Endothelial cell of umbilical vein (primary cell): ENCODE results near the gene NABP1. TPM values are rescaled to one million over a fixed set of nuclear protein-coding genes. Genes with fewer than 3 reads are reported as not detected.

ENCODE experiments used
- BruUV-seq: library from RNA; stranded (reverse); fragments of 400-500 nt; replicated peaks from 2 replicates; lab custom pipeline; 2021; lab: Mats Ljungman, UMichigan
- CTCF ChIA-PET: fragments of 300-600, 350-600 bp; sonication (Branson Sonifier 250); formaldehyde crosslinking; loops from one replicate; lab custom pipeline; 2021; ENCODE audit warnings: antibody characterized with exemption, inconsistent platforms; lab: Charles Lee
- POLR2A ChIA-PET: fragments of 300-600, 350-600 bp; sonication (Branson Sonifier 250); formaldehyde crosslinking; loops from one replicate; lab custom pipeline; 2021; ENCODE audit warnings: antibody characterized with exemption, inconsistent platforms; lab: Charles Lee
- DNase-seq: peaks from one replicate; pipeline ENCODE4 v3.0.0-alpha.2; 2011; ENCODE audit warnings: low read depth, low spot score
- FAIRE-seq: peaks from 2 replicates; lab custom pipeline; 2011; peaks lifted over from hg19 to GRCh38; lab: Jason Lieb, UNC
- H2AFZ ChIP-seq: 2 replicates; pipeline ENCODE4 v1.6.0; 2012; ENCODE audit warnings: low read depth, low read length, control low read depth, inconsistent platforms
- H3K27ac ChIP-seq: 2 replicates; pipeline ENCODE4 v1.5.1; 2011; ENCODE audit warnings: low read depth, mild to moderate bottlenecking, control low read depth, low read length, moderate library complexity; ENCODE audit not compliant: insufficient read depth
- H3K27me3 ChIP-seq, 2 experiments: 2 replicates each; pipeline versions ENCODE4 v1.6.0 to v1.6.1; 2011; ENCODE audit warnings: low read length in 2 of 2, mixed read lengths in 1 of 2; ENCODE audit not compliant: control insufficient read depth in 2 of 2, insufficient read depth in 2 of 2
- H3K36me3 ChIP-seq, 2 experiments: 2 replicates in 1 of 2; 3 replicates in 1 of 2; pipeline ENCODE4 v1.5.1; 2011; ENCODE audit warnings: low read length in 2 of 2, mild to moderate bottlenecking in 1 of 2, moderate library complexity in 1 of 2; ENCODE audit not compliant: control insufficient read depth in 2 of 2, insufficient read depth in 2 of 2; ENCODE audit errors: extremely low read depth in 1 of 2
- H3K4me1 ChIP-seq: 3 replicates; pipeline ENCODE4 v1.5.1; 2011; ENCODE audit warnings: mild to moderate bottlenecking, low read length; ENCODE audit not compliant: control insufficient read depth, insufficient read depth; ENCODE audit errors: extremely low read depth
- H3K4me2 ChIP-seq: 2 replicates; pipeline ENCODE4 v1.6.1; 2011; ENCODE audit warnings: low read length, control low read depth, mixed read lengths; ENCODE audit not compliant: insufficient read depth
- H3K4me3 ChIP-seq, 3 experiments: fragments of 200-600 bp in 1 of 3; sonication (generic), shearing (Covaris generic) in 1 of 3; replicated peaks in 1 of 3; 2 replicates each; pipeline ENCODE4 v1.5.1; 2011 to 2016; ENCODE audit warnings: control low read depth in 3 of 3, low read length in 3 of 3, mild to moderate bottlenecking in 2 of 3, inconsistent platforms in 1 of 3, low read depth in 1 of 3, moderate library complexity in 1 of 3; ENCODE audit not compliant: insufficient read depth in 1 of 3
- H3K79me2 ChIP-seq: 2 replicates; pipeline ENCODE4 v1.6.0; 2012; ENCODE audit warnings: low read length, inconsistent platforms; ENCODE audit not compliant: control insufficient read depth, insufficient read depth
- H3K9ac ChIP-seq: replicated peaks from 2 replicates; pipeline ENCODE3; 2011; ENCODE audit warnings: low read length, control low read depth; ENCODE audit not compliant: insufficient read depth; ENCODE audit errors: extremely low read depth
- H3K9me1 ChIP-seq: replicated peaks from 3 replicates; pipeline ENCODE4 v1.6.0; 2011; ENCODE audit warnings: mild to moderate bottlenecking, low read length; ENCODE audit not compliant: control insufficient read depth, insufficient read depth; ENCODE audit errors: extremely low read depth
- H3K9me3 ChIP-seq: replicated peaks from 2 replicates; pipeline ENCODE4 v1.5.1; 2012; ENCODE audit warnings: low read length, inconsistent platforms; ENCODE audit not compliant: control insufficient read depth, insufficient read depth
- H4K20me1 ChIP-seq: replicated peaks from 2 replicates; pipeline ENCODE3; 2011; ENCODE audit warnings: mild to moderate bottlenecking, low read length; ENCODE audit not compliant: control insufficient read depth, insufficient read depth; ENCODE audit errors: extremely low read depth
- EZH2 ChIP-seq: IDR thresholded peaks from 2 replicates; pipeline ENCODE4 v1.6.1; 2012; ENCODE audit warnings: borderline replicate concordance, low read depth, mild to moderate bottlenecking, moderate library complexity, low read length, inconsistent platforms; ENCODE audit not compliant: severe bottlenecking
- FOS ChIP-seq: IDR thresholded peaks from 2 replicates; pipeline ENCODE4 v1.6.1; 2011; ENCODE audit warnings: mild to moderate bottlenecking, low read length, moderate library complexity, borderline replicate concordance; ENCODE audit not compliant: insufficient read depth
- GATA2 ChIP-seq: IDR thresholded peaks from 2 replicates; pipeline ENCODE4 v1.7.0; 2011; ENCODE audit warnings: low read depth, mild to moderate bottlenecking, moderate library complexity, mixed read lengths, low read length; ENCODE audit not compliant: insufficient read length, insufficient read depth
- JUN ChIP-seq: IDR thresholded peaks from 2 replicates; pipeline ENCODE4 v1.6.1; 2011; ENCODE audit warnings: borderline replicate concordance, low read depth; ENCODE audit not compliant: insufficient read length, insufficient read depth
- MYC ChIP-seq: IDR thresholded peaks from one replicate; pipeline ENCODE4 v1.6.1; 2011; ENCODE audit warnings: mild to moderate bottlenecking, low read depth, low read length
- POLR2A ChIP-seq: IDR thresholded peaks from 2 replicates; pipeline ENCODE4 v1.6.1; 2012; ENCODE audit warnings: low read depth, mild to moderate bottlenecking, control low read depth, low read length
- POLR2AphosphoS5 ChIP-seq: IDR thresholded peaks from 2 replicates; pipeline ENCODE4 v1.6.1; 2012; ENCODE audit warnings: low read depth, mild to moderate bottlenecking, control low read depth, low read length, moderate library complexity; ENCODE audit not compliant: insufficient read depth
- dilution Hi-C: fragments of 300-500 bp; cut with MboI; formaldehyde crosslinking; loops from one replicate; pipeline ENCODE4 v1.15.0; 2019; ENCODE audit warnings: low sequenced_read_pairs; ENCODE audit not compliant: extremely low pct_ligation_motif_present
- intact Hi-C: fragments of 100-400 bp; cut with micrococcal nuclease; formaldehyde crosslinking; loops from one replicate; pipeline ENCODE4 v1.10.0; 2022
- polyA plus RNA-seq, 4 experiments: library from polyadenylated mRNA; depleted of rRNA in 3 of 4; stranded (reverse) in 3 of 4; unstranded in 1 of 4; fragments of >200 nt; gene quantifications; 2 replicates each; pipeline versions ENCODE4 v1.2.1 to v1.2.3, GENCODE V29; 2011 to 2012; ENCODE audit warnings: missing spikeins in 1 of 4
- total RNA-seq: library from RNA; stranded (reverse); gene quantifications from 2 replicates; pipeline ENCODE4 v1.2.3, GENCODE V29; 2021
- TF ChIP-seq, protein P1 (sequence below), 2 donors: IDR thresholded peaks; 1 replicate in 1 of 2; 2 replicates in 1 of 2; pipeline ENCODE4 v1.5.1; 2011; ENCODE audit warnings: low read length in 2 of 2, mild to moderate bottlenecking in 2 of 2, moderate library complexity in 2 of 2, control low read depth in 1 of 2, inconsistent platforms in 1 of 2, low read depth in 1 of 2; ENCODE audit not compliant: insufficient read depth in 1 of 2; ENCODE audit errors: extremely low read depth in 1 of 2
- TF ChIP-seq, protein P2 (sequence below): IDR thresholded peaks from 2 replicates; pipeline ENCODE4 v1.6.1; 2011; ENCODE audit not compliant: insufficient read depth, insufficient read length

Gene NABP1
- total and polyA plus RNA-seq, 2 donors (not counting 3 experiments of a cell fraction or from before 2014, with no cell fraction given) = 14.7 to 47.6 TPM

- intact Hi-C loops (no loop called here), dilution Hi-C loops (loop anchor here (25.0 kb wide), 1 partner anchor 158 kb away; no protein-coding TSS in a partner anchor)
- Histone ChIP-seq H3K27ac (no peak overlapping the region), H3K9me1 (no peaks in the 10 kb centered on the region), H3K36me3 (no peaks in the 10 kb centered on the region), H3K4me1 (no peaks in the 10 kb centered on the region), H2AFZ (no peak overlapping the region), H4K20me1 (no peaks in the 10 kb centered on the region), H3K9ac (no peak overlapping the region), H3K4me3 (no peak overlapping the region), H3K9me3 (no peaks in the 10 kb centered on the region), H3K27me3 (peaks cover 0 to 3% of the 10 kb centered on the region in 2 experiments), H3K79me2 (no peaks in the 10 kb centered on the region), H3K4me2 (no peak overlapping the region)
- ChIA-PET CTCF (no interaction called here), POLR2A (no interaction called here)
- no TSS peak for BruUV-seq
- no peak for DNase-seq
- TF ChIP-seq POLR2AphosphoS5 (no peak), MYC (no peak), EZH2 (no peak), JUN (no peak), GATA2 (no peak), FOS (no peak), POLR2A (no peak)
- TF ChIP-seq, protein P1, sequence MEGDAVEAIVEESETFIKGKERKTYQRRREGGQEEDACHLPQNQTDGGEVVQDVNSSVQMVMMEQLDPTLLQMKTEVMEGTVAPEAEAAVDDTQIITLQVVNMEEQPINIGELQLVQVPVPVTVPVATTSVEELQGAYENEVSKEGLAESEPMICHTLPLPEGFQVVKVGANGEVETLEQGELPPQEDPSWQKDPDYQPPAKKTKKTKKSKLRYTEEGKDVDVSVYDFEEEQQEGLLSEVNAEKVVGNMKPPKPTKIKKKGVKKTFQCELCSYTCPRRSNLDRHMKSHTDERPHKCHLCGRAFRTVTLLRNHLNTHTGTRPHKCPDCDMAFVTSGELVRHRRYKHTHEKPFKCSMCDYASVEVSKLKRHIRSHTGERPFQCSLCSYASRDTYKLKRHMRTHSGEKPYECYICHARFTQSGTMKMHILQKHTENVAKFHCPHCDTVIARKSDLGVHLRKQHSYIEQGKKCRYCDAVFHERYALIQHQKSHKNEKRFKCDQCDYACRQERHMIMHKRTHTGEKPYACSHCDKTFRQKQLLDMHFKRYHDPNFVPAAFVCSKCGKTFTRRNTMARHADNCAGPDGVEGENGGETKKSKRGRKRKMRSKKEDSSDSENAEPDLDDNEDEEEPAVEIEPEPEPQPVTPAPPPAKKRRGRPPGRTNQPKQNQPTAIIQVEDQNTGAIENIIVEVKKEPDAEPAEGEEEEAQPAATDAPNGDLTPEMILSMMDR (IDR thresholded peaks at IDR 0.05; ENCODE audit: extremely low read depth in 1 of 2, insufficient read depth in 1 of 2, low read depth in 1 of 2, low read length in 2 of 2) = no peak
- TF ChIP-seq, protein P2, sequence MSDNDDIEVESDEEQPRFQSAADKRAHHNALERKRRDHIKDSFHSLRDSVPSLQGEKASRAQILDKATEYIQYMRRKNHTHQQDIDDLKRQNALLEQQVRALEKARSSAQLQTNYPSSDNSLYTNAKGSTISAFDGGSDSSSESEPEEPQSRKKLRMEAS = no peak
- no peak for FAIRE-seq
These were observed 42.0 kb downstream of the NABP1 start for GRCh38 chr2:191719938-191720337.
